CD4-positive, alpha-beta memory T cell (primary cell): ENCODE measurements around the gene AK8. TPM values are rescaled to one million over a fixed set of nuclear protein-coding genes. Genes with fewer than 3 reads are reported as not detected.
A peak's percentile ranks its signal among the peaks of the same experiment; 100 is the strongest.

Experiments
- CTCF ChIA-PET: fragments of 350-600 bp; sonication (Branson Sonifier 250); formaldehyde crosslinking; loops from one replicate; lab custom pipeline; 2021; ENCODE audit warnings: inconsistent platforms; ENCODE audit not compliant: partially characterized antibody; lab: Charles Lee
- POLR2A ChIA-PET: fragments of 350-600 bp; sonication (Branson Sonifier 250); formaldehyde crosslinking; loops from one replicate; lab custom pipeline; 2021; ENCODE audit not compliant: partially characterized antibody; lab: Charles Lee
- DNase-seq, 5 donors: peaks; one replicate each; pipeline versions ENCODE4 v3.0.0 to v3.0.0-alpha.2; 2020 to 2022; ENCODE audit warnings: mixed read lengths in 1 of 5
- H3K27ac ChIP-seq: one replicate; pipeline ENCODE4 v1.7.0; 2013; ENCODE audit warnings: low read depth, low read length
- H3K27me3 ChIP-seq: 2 replicates; pipeline ENCODE4 v1.7.0; 2013; ENCODE audit warnings: mild to moderate bottlenecking, low read length, moderate library complexity; ENCODE audit not compliant: insufficient read depth
- H3K36me3 ChIP-seq: 2 replicates; pipeline ENCODE4 v1.7.0; 2013; ENCODE audit warnings: mild to moderate bottlenecking, low read length, moderate library complexity; ENCODE audit not compliant: insufficient read depth
- H3K4me1 ChIP-seq: 2 replicates; pipeline ENCODE4 v1.7.0; 2013; ENCODE audit warnings: mild to moderate bottlenecking, low read length, moderate library complexity; ENCODE audit not compliant: insufficient read depth
- H3K4me3 ChIP-seq, 2 donors: one replicate each; pipeline ENCODE4 v1.7.0; 2013; ENCODE audit warnings: low read length in 2 of 2, mild to moderate bottlenecking in 1 of 2
- H3K9me3 ChIP-seq, 2 donors: one replicate each; pipeline ENCODE4 v1.7.0; 2013; ENCODE audit warnings: low read length in 2 of 2, control low read depth in 1 of 2; ENCODE audit not compliant: control insufficient read depth in 1 of 2
- H3K27ac Mint-ChIP-seq, 7 donors: one replicate each; pipeline ENCODE4 v1.8.0; 2020 to 2021; ENCODE audit warnings: mixed read lengths in 7 of 7, mild to moderate bottlenecking in 6 of 7, inconsistent platforms in 3 of 7, moderate library complexity in 3 of 7
- H3K27me3 Mint-ChIP-seq, 2 donors: one replicate each; pipeline ENCODE4 v1.8.0; 2020 to 2021; ENCODE audit warnings: mixed read lengths in 2 of 2
- H3K36me3 Mint-ChIP-seq, 2 donors: one replicate each; pipeline ENCODE4 v1.8.0; 2020 to 2021; ENCODE audit warnings: mixed read lengths in 2 of 2, inconsistent platforms in 1 of 2, mild to moderate bottlenecking in 1 of 2
- H3K4me1 Mint-ChIP-seq, 4 donors: one replicate each; pipeline ENCODE4 v1.8.0; 2020 to 2021; ENCODE audit warnings: mixed read lengths in 4 of 4, mild to moderate bottlenecking in 1 of 4
- H3K4me3 Mint-ChIP-seq, 8 donors: one replicate each; pipeline ENCODE4 v1.8.0; 2020 to 2021; ENCODE audit warnings: mixed read lengths in 8 of 8, mild to moderate bottlenecking in 7 of 8, moderate library complexity in 6 of 8, inconsistent platforms in 3 of 8
- H3K9me3 Mint-ChIP-seq, 8 donors: one replicate each; pipeline ENCODE4 v1.8.0; 2020 to 2021; ENCODE audit warnings: mixed read lengths in 8 of 8, mild to moderate bottlenecking in 5 of 8, inconsistent platforms in 3 of 8, moderate library complexity in 1 of 8
- intact Hi-C: fragments of 100-400 bp; cut with micrococcal nuclease; formaldehyde crosslinking; loops from one replicate; pipeline ENCODE4 v1.15.1; 2023
- polyA plus RNA-seq, 2 donors: library from polyadenylated mRNA; unstranded; fragments of 300-500 nt; fragmentation: Illumina TruSeq; gene quantifications; one replicate each; pipeline ENCODE4 v1.2.3, GENCODE V29; 2021
- total RNA-seq, 2 experiments: library from RNA; stranded (reverse); gene quantifications; one replicate each; pipeline ENCODE4 v1.2.3, GENCODE V29; 2021

Gene AK8
- total and polyA plus RNA-seq, 4 experiments from 2014 or later: 0.28 TPM; not detected in 3

DNA sequence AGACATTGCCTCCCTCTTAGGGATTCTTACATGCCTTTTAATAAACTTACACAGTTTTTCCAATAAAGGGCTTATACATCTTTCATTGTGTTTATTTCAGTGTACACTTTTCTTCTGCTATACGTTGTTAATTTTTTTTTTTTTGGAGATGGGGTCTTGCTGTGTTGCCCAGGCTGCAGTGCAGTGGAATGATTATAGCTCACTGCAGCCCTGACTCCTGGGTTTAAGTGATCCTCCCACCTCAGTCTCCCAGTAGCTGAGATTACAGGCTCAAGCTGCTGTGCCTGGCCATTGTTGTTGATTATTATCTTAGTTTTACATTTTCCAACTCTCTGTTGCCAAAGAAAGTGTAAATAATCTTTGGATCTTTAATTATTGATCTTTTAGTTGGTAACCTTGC lies 118.0 kb downstream of the AK8 start:
- POLR2A ChIA-PET: no interaction called here
- H3K4me3 Mint-ChIP-seq: no peak overlapping the region
- H3K27me3 ChIP-seq: no peaks in the 10 kb centered on the region
- H3K4me3 ChIP-seq: no peak overlapping the region
- peaks cover 5 to 13% of the 10 kb centered on the region in 2 donors for H3K27me3 Mint-ChIP-seq
- H3K9me3 Mint-ChIP-seq: peaks cover 0 to 2% (median 0%) of the 10 kb centered on the region in 8 donors
- no peak overlapping the region for H3K27ac Mint-ChIP-seq
- H3K4me1 Mint-ChIP-seq: no peaks in the 10 kb centered on the region
- no peaks in the 10 kb centered on the region for H3K36me3 ChIP-seq
- intact Hi-C loops: no loop called here
- H3K9me3 ChIP-seq: no peaks in the 10 kb centered on the region
- DNase-seq: no peak
- H3K4me1 ChIP-seq: no peaks in the 10 kb centered on the region
- no peak overlapping the region for H3K27ac ChIP-seq
- H3K36me3 Mint-ChIP-seq: no peaks in the 10 kb centered on the region
- CTCF ChIA-PET: interaction anchor here (0.9 kb wide), 1 partner anchor 9 kb away, joined by 3 read pairs; no protein-coding TSS in a partner anchor

- no peak overlapping the region for H3K27ac Mint-ChIP-seq
- CTCF ChIA-PET: no interaction called here
- no peak for DNase-seq
- Histone ChIP-seq H3K36me3 (no peaks in the 10 kb centered on the region), H3K27ac (no peak overlapping the region), H3K9me3 (no peaks in the 10 kb centered on the region), H3K4me1 (no peaks in the 10 kb centered on the region), H3K27me3 (no peaks in the 10 kb centered on the region), H3K4me3 (no peak overlapping the region)
- H3K9me3 Mint-ChIP-seq: no peaks in the 10 kb centered on the region
- H3K4me3 Mint-ChIP-seq: no peak overlapping the region
- POLR2A ChIA-PET: no interaction called here
- H3K4me1 Mint-ChIP-seq: no peaks in the 10 kb centered on the region
- intact Hi-C loops: no loop called here
- H3K27me3 Mint-ChIP-seq: peaks cover 12 to 14% of the 10 kb centered on the region in 2 donors
- H3K36me3 Mint-ChIP-seq: no peaks in the 10 kb centered on the region
Observed at GRCh38 chr9:132757016-132757415, 121.1 kb downstream of the AK8 start.

GRCh38 chr9:132756214-132756845 lies 121.8 kb downstream of the AK8 start:
- POLR2A ChIA-PET: interaction anchor here (0.8 kb wide), 1 partner anchor 64 kb away, joined by 3 read pairs; no protein-coding TSS in a partner anchor
- Mint-ChIP-seq H3K27me3 (peaks cover 12 to 14% of the 10 kb centered on the region in 2 donors), H3K27ac (no peak overlapping the region), H3K4me3 (no peak overlapping the region), H3K9me3 (no peaks in the 10 kb centered on the region), H3K36me3 (no peaks in the 10 kb centered on the region), H3K4me1 (no peaks in the 10 kb centered on the region)
- Histone ChIP-seq H3K4me3 (no peak overlapping the region), H3K4me1 (no peaks in the 10 kb centered on the region), H3K36me3 (no peaks in the 10 kb centered on the region), H3K9me3 (no peaks in the 10 kb centered on the region), H3K27ac (no peak overlapping the region), H3K27me3 (no peaks in the 10 kb centered on the region)
- CTCF ChIA-PET: no interaction called here
- intact Hi-C loops: no loop called here
- no peak for DNase-seq

- Histone ChIP-seq H3K27ac (no peak overlapping the region), H3K36me3 (no peaks in the 10 kb centered on the region), H3K4me3 (no peak overlapping the region), H3K27me3 (no peaks in the 10 kb centered on the region), H3K9me3 (no peaks in the 10 kb centered on the region), H3K4me1 (no peaks in the 10 kb centered on the region)
- CTCF ChIA-PET: no interaction called here
- Mint-ChIP-seq H3K27ac (no peak overlapping the region), H3K27me3 (peaks cover 12 to 13% of the 10 kb centered on the region in 2 donors), H3K4me1 (no peaks in the 10 kb centered on the region), H3K9me3 (no peaks in the 10 kb centered on the region), H3K4me3 (no peak overlapping the region), H3K36me3 (no peaks in the 10 kb centered on the region)
- intact Hi-C loops: no loop called here
- DNase-seq: no peak
- POLR2A ChIA-PET: no interaction called here
Observed at GRCh38 chr9:132755096-132755495, 123.0 kb downstream of the AK8 start.

GRCh38 chr9:132754236-132754635 lies 123.8 kb downstream of the AK8 start:
- Mint-ChIP-seq H3K27me3 (peaks cover 9 to 12% of the 10 kb centered on the region in 2 donors), H3K9me3 (no peaks in the 10 kb centered on the region), H3K27ac (no peak overlapping the region), H3K36me3 (no peaks in the 10 kb centered on the region), H3K4me3 (no peak overlapping the region), H3K4me1 (no peaks in the 10 kb centered on the region)
- no peaks in the 10 kb centered on the region for H3K27me3 ChIP-seq
- H3K27ac ChIP-seq: no peak overlapping the region
- H3K4me1 ChIP-seq: no peaks in the 10 kb centered on the region
- intact Hi-C loops: no loop called here
- H3K36me3 ChIP-seq: no peaks in the 10 kb centered on the region
- no peaks in the 10 kb centered on the region for H3K9me3 ChIP-seq
- H3K4me3 ChIP-seq: no peak overlapping the region
- no peak for DNase-seq
- ChIA-PET POLR2A (no interaction called here), CTCF (no interaction called here)

- CTCF ChIA-PET: no interaction called here
- no peaks in the 10 kb centered on the region for H3K4me1 Mint-ChIP-seq
- H3K27ac Mint-ChIP-seq: no peak overlapping the region
- no peak for DNase-seq
- no peak overlapping the region for H3K4me3 Mint-ChIP-seq
- H3K27me3 Mint-ChIP-seq: peaks cover 5 to 12% of the 10 kb centered on the region in 2 donors
- no peaks in the 10 kb centered on the region for H3K27me3 ChIP-seq
- POLR2A ChIA-PET: no interaction called here
- no peaks in the 10 kb centered on the region for H3K36me3 ChIP-seq
- intact Hi-C loops: no loop called here
- no peak overlapping the region for H3K27ac ChIP-seq
- no peaks in the 10 kb centered on the region for H3K9me3 ChIP-seq
- no peaks in the 10 kb centered on the region for H3K9me3 Mint-ChIP-seq
- no peaks in the 10 kb centered on the region for H3K4me1 ChIP-seq
- H3K4me3 ChIP-seq: no peak overlapping the region
- H3K36me3 Mint-ChIP-seq: no peaks in the 10 kb centered on the region
Observed at GRCh38 chr9:132753593-132753880, 124.5 kb downstream of the AK8 start.

- ChIA-PET CTCF (interaction anchor here (1.1 kb wide), 1 partner anchor 16 kb away, joined by 3 read pairs; no protein-coding TSS in a partner anchor), POLR2A (interaction anchor here (0.9 kb wide), 1 partner anchor 18 kb away, joined by 3 read pairs; no protein-coding TSS in a partner anchor)
- intact Hi-C loops: no loop called here
- DNase-seq: no peak
- Mint-ChIP-seq H3K36me3 (no peaks in the 10 kb centered on the region), H3K27me3 (peaks cover 2 to 10% of the 10 kb centered on the region in 2 donors), H3K9me3 (no peaks in the 10 kb centered on the region), H3K4me1 (no peaks in the 10 kb centered on the region), H3K27ac (no peak overlapping the region), H3K4me3 (peak overlapping the region in 1 of 8 donors; percentile 37)
- Histone ChIP-seq H3K4me3 (no peak overlapping the region), H3K9me3 (no peaks in the 10 kb centered on the region), H3K4me1 (no peaks in the 10 kb centered on the region), H3K27ac (no peak overlapping the region), H3K27me3 (no peaks in the 10 kb centered on the region), H3K36me3 (no peaks in the 10 kb centered on the region)
Observed at GRCh38 chr9:132752877-132753592, 125.0 kb downstream of the AK8 start.
